GM18868 (cell line): ENCODE measurements around the gene WWC2.
"Not testable (repeated sequence)": the region's sequence is repeated elsewhere in the genome, so short reads cannot be mapped to it uniquely, and the experiment has no call there.

Experiments used
- ATAC-seq: cut with Tn5 transposase; IDR thresholded peaks from one replicate; pipeline ENCODE4 v1.9.1; 2021; ENCODE audit warnings: mild to moderate bottlenecking, moderate library complexity; ENCODE audit not compliant: unreplicated experiment

WWC2 gene

DNA sequence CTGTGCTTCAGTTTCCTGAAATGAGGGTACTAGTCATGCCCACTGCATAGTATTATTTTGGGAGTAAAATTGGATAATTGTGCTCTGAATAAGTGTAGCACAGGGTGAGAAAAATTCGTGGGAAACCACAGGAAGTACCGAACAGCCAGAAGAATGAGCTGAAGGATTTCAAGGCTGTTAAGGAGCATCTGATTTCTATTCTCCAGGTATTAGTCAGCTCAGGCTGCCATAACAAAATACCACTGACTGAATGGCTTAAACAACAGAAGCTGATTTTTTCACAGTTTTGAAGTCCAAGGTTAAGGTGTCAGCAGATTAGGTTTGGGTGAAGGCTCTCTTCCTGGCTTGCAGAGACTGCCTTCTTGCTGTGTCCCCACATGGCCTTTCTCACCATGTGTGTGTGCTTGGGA lies 41.9 kb downstream of the WWC2 start:
- no peak for ATAC-seq

- ATAC-seq, result no peak
Measured at GRCh38 chr4:183141997-183142396, 42.9 kb downstream of the WWC2 start.

DNA sequence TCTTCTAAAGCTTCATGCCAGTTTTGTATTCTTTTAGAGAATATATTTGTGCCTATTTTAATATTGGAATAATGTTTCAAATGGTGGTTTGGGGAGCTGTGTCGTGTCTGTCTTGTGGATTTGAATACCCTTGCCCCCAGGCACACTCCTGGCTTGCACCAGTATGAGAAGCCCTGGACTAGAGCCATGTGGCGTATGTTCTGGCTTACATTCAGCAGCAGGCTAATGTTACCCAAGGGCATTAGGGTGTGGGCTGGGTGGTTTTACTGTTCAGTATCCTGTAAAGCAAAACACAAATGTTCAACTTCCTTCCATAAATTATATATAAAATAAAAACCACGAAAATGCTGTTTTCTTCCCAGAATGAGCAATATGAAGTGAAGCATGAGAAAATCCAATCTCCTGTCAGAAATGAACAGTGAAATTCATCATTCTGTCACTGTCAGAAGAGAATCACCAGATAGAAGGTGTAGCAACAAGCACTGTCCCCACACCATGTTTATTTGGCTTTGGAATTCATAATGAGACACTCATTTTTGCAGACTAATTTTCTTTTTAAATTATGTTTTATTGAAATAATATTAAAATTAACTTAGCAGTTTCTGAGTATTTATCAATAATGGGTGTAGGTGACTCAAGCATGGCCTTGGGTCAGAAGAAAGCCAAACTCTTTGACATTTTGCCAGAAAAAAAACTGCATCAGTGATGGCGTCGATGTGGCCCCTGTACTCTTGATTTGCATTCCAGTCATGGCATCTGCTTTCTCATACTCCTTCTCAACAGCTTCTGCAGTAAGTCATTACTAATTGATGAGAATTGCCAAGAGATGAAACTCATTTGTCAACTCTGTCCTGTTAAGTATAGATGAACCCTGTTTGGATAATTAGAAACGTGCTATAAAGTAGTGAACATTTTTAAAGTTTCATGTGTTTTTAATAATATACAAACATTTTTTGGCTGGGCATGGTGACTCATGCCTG lies 43.8 kb downstream of the WWC2 start:
- ATAC-seq, result no peak

DNA sequence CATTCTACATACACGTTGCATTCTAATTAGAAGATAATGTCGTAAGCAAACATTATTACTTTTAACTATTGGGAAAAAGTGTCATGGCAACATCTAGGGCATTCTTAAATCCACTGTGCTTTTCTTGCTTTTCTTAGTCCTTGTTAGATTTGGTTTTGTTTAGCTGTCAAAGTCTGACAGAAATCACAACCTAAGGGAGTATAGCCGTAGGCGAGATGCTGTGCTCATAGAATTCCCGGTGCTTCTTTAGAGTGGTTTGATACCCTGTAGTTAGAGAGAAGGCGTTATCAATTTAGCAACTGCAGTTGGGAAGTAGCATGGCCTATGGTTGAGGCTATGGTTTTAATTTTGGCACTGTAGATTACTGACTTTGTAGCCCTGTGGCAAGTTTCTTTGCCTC lies 45.7 kb downstream of the WWC2 start:
- no peak for ATAC-seq

DNA sequence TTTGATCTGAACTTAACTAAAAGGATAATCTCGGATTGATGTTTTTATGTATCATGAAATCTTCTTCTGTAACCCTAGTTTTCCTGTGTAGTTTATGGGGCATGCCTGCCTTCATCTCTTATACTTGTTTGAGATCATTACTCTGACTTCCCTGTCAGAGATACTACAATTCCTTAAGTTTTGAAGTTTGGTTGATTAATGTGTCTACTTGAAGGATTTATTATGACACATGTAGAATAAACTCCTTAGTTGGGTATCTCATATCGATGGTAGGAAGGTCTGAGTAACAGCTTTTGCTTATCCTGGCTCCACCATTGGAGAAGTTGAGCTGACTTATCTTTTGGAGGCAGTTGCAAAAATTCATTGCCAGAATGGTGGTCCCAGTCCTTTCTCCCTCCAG lies 46.7 kb downstream of the WWC2 start:
- ATAC-seq, result no peak

GRCh38 chr4:183146478-183146877 lies 47.4 kb downstream of the WWC2 start:
- no peak for ATAC-seq

DNA sequence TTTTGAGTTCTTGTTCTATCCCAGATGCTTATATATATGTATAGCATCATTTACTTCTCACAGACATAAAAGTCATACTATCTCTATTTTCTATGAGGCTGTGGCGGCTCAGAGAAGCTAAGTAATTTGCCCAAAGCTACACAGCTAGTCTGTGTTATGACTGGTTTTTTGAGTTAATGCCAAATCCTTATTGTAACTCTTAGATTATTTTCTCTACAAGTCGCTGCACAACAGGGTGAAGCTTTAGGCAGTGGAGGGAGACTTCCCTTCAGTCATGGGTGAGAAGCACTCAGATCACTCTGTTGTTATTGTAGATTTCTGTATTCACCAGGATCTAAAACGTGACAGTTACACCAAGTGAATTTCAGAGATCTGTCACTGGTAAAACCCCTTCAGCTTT lies 48.1 kb downstream of the WWC2 start:
- ATAC-seq, result no peak

GRCh38 chr4:183147983-183148382 lies 48.9 kb downstream of the WWC2 start:
- no peak for ATAC-seq

- no peak for ATAC-seq
Measured at GRCh38 chr4:183149616-183150539, 50.8 kb downstream of the WWC2 start.

- ATAC-seq, result not testable (repeated sequence)
Measured at GRCh38 chr4:183150664-183151063, 51.6 kb downstream of the WWC2 start.

DNA sequence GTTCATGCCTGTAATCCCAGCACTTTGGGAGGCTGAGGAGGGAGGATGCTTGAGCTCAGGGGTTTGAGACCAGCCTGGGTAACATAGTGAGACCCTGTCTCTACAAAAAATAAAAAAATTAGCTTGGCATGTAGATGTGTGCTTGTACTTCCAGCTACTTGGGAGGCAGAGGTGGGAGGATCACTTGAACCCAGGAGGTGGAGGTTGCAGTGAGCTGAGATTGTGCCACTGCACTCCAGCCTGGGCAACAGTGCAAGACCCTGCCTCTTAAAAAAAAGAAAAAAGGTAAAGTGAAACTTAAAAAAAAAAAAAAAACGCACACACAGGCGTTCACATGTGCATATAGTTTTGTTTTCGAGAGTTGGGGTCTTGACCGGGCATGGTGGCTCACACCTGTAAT lies 53.2 kb downstream of the WWC2 start:
- ATAC-seq, result not testable (repeated sequence)

- no peak for ATAC-seq
Measured at GRCh38 chr4:183153190-183153916, 54.3 kb downstream of the WWC2 start.

- ATAC-seq, result no peak
Measured at GRCh38 chr4:183154701-183155391, 55.8 kb downstream of the WWC2 start.

- ATAC-seq, result no peak
Measured at GRCh38 chr4:183155450-183156184, 56.6 kb downstream of the WWC2 start.

GRCh38 chr4:183157215-183157614 lies 58.2 kb downstream of the WWC2 start:
- no peak for ATAC-seq

- no peak for ATAC-seq
Measured at GRCh38 chr4:183158062-183158461, 59.0 kb downstream of the WWC2 start.

GRCh38 chr4:183161630-183162029 lies 62.6 kb downstream of the WWC2 start:
- no peak for ATAC-seq

DNA sequence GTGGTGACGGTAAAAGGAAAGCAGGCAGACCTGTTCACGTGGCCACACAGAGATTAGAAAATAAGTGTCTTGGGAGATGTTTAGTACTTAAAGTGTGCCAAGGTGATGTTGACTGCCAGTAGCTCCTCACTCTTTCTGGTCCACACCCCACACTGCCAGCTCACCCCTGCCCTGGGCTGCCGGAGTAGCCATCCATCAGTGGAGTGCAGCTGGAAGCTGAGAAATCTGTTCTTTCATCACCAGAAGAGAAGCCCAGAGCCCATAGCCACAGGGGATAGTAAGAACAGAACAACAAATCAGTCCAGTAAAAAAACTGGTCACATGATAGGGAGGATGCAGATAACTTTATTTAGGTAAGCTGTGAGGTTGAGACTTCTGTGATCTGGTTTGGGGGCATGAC lies 64.1 kb downstream of the WWC2 start:
- no peak for ATAC-seq

- ATAC-seq, result no peak
Measured at GRCh38 chr4:183164963-183165362, 65.9 kb downstream of the WWC2 start.

DNA sequence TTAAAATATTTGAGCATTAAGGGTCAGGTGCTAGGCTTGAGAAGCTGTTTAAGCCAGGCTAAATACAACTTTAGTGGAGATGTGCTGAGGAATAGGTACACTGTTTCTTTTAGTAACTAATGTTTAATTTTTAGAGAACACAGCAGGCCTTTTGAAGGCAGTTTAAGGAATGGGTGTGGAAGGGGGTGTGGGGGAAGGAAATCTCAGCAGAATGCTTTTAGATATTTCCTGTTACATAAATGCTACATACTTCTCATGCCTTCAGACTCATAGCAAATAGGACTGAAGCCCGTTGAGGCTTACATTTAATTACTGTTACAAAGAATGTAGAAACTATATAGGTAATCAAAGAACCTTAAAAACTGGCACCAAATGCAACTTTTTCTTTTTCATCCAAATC lies 66.3 kb downstream of the WWC2 start:
- ATAC-seq, result no peak
